Endothelial cell (in vitro differentiated cells): Measurements from ENCODE around the gene ZFP91. TPM values are rescaled to one million over a fixed set of nuclear protein-coding genes. Genes with fewer than 3 reads are reported as not detected.

Experiments used
- DNase-seq: peaks from one replicate; pipeline ENCODE4 v3.0.0; 2021; ENCODE audit warnings: low spot score
- H3K27ac Mint-ChIP-seq: one replicate; pipeline ENCODE4 v1.8.0; 2021; ENCODE audit warnings: mixed read lengths, inconsistent platforms; ENCODE audit not compliant: unreplicated experiment
- H3K27me3 Mint-ChIP-seq: one replicate; pipeline ENCODE4 v1.8.0; 2021; ENCODE audit warnings: mild to moderate bottlenecking, moderate library complexity, mixed read lengths, inconsistent platforms; ENCODE audit not compliant: unreplicated experiment
- H3K36me3 Mint-ChIP-seq: one replicate; pipeline ENCODE4 v1.8.0; 2021; ENCODE audit warnings: mild to moderate bottlenecking, low read depth, mixed read lengths, inconsistent platforms; ENCODE audit not compliant: unreplicated experiment
- H3K4me1 Mint-ChIP-seq: one replicate; pipeline ENCODE4 v1.8.0; 2021; ENCODE audit warnings: mild to moderate bottlenecking, mixed read lengths, inconsistent platforms; ENCODE audit not compliant: unreplicated experiment
- H3K4me3 Mint-ChIP-seq: one replicate; pipeline ENCODE4 v1.8.0; 2021; ENCODE audit warnings: mild to moderate bottlenecking, mixed read lengths, inconsistent platforms; ENCODE audit not compliant: unreplicated experiment
- H3K9me3 Mint-ChIP-seq: one replicate; pipeline ENCODE4 v1.8.0; 2021; ENCODE audit warnings: mixed read lengths, inconsistent platforms; ENCODE audit not compliant: unreplicated experiment
- total RNA-seq: library from RNA; stranded (reverse); fragmentation: NEBNext Ultra II Directional; extraction: Animal tissue kit (Norgen Biotek cat#: 25700); gene quantifications from one replicate; pipeline ENCODE4 v1.2.1, GENCODE V29; 2021; ENCODE audit not compliant: unreplicated experiment
- TF ChIP-seq, protein P1 (sequence below): fragments of 200-600 bp; sonication (generic); IDR thresholded peaks from one replicate; pipeline ENCODE4 v1.5.0; 2021; ENCODE audit warnings: antibody characterized with exemption; ENCODE audit not compliant: unreplicated experiment

ZFP91 gene
- total RNA-seq, 1 donor from 2014 or later, result 28.4 TPM

- peaks cover 20% of the 10 kb centered on the region for H3K27me3 Mint-ChIP-seq
- H3K4me3 Mint-ChIP-seq, result no peak overlapping the region
- TF ChIP-seq, protein P1, sequence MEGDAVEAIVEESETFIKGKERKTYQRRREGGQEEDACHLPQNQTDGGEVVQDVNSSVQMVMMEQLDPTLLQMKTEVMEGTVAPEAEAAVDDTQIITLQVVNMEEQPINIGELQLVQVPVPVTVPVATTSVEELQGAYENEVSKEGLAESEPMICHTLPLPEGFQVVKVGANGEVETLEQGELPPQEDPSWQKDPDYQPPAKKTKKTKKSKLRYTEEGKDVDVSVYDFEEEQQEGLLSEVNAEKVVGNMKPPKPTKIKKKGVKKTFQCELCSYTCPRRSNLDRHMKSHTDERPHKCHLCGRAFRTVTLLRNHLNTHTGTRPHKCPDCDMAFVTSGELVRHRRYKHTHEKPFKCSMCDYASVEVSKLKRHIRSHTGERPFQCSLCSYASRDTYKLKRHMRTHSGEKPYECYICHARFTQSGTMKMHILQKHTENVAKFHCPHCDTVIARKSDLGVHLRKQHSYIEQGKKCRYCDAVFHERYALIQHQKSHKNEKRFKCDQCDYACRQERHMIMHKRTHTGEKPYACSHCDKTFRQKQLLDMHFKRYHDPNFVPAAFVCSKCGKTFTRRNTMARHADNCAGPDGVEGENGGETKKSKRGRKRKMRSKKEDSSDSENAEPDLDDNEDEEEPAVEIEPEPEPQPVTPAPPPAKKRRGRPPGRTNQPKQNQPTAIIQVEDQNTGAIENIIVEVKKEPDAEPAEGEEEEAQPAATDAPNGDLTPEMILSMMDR, result no peak
- no peaks in the 10 kb centered on the region for H3K9me3 Mint-ChIP-seq
- peaks cover 17% of the 10 kb centered on the region for H3K36me3 Mint-ChIP-seq
- DNase-seq, result no peak
- no peak overlapping the region for H3K27ac Mint-ChIP-seq
- H3K4me1 Mint-ChIP-seq, result peaks cover 21% of the 10 kb centered on the region
Measured at GRCh38 chr11:58582437-58582836, 3.6 kb downstream of the ZFP91 start.

GRCh38 chr11:58586998-58587397, 8.1 kb downstream of the ZFP91 start:
- Mint-ChIP-seq H3K9me3 (no peaks in the 10 kb centered on the region), H3K4me3 (no peak overlapping the region), H3K27me3 (no peaks in the 10 kb centered on the region), H3K4me1 (peaks cover under 1% of the 10 kb centered on the region), H3K27ac (no peak overlapping the region), H3K36me3 (no peaks in the 10 kb centered on the region)
- no peak for DNase-seq
- TF ChIP-seq, protein P1, result no peak

DNA sequence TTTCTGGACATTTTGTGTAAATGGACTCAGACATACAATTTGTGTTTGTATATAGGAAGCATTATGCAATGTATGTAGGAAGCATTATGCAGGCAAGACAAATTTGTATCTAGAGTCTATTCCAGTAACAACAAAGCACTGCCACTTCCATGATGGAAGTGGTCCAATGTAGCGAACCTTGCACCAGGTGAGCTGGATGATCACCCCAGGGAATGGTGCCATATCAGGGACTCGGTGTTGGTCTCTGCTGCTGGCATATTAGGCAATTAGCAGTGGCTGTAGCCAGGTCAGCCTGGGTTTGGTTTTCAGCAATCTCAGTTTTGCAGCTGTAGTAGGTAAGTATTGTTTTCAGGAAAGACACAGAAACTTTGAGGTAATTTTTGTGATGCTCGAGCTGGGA, 12.8 kb downstream of the ZFP91 start:
- no peaks in the 10 kb centered on the region for H3K27me3 Mint-ChIP-seq
- no peaks in the 10 kb centered on the region for H3K4me1 Mint-ChIP-seq
- TF ChIP-seq, protein P1, result no peak
- no peak overlapping the region for H3K27ac Mint-ChIP-seq
- no peak overlapping the region for H3K4me3 Mint-ChIP-seq
- no peaks in the 10 kb centered on the region for H3K9me3 Mint-ChIP-seq
- DNase-seq, result no peak
- no peaks in the 10 kb centered on the region for H3K36me3 Mint-ChIP-seq

DNA sequence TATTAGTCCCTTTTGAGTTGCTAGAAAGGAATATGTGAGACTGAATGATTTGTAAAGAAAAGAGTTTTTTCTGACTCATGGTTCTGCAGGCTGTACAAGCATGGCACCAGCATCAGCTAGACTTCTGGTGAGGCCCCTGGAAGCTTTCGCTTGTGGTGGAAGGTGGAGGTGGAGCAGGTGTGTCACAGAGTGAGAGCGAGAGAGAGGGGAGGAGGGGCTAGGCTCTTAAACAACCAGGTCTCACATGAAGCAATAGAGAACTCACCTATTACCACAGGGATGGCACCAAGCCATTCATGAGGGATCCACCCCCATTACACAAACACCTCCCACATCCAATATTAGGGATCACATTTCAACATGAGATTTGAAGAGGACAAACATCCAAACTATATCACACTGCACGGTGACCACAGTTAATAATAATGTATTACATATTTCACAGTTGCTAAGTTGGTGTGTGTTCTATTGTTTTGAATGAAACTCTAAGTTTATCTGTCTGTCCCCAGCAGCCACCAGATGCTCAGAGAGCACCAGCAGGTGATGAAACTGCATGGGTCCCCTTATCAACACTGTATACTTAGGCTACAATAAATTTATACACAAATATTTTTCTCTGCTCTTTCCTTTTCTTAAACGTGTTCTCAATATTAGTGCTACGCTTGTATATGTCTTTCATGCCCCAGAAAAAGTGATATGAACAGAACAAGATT, 14.1 kb downstream of the ZFP91 start:
- Mint-ChIP-seq H3K9me3 (no peaks in the 10 kb centered on the region), H3K4me3 (no peak overlapping the region), H3K36me3 (no peaks in the 10 kb centered on the region), H3K4me1 (no peaks in the 10 kb centered on the region), H3K27ac (no peak overlapping the region), H3K27me3 (no peaks in the 10 kb centered on the region)
- no peak for DNase-seq
- TF ChIP-seq, protein P1, result no peak

DNA sequence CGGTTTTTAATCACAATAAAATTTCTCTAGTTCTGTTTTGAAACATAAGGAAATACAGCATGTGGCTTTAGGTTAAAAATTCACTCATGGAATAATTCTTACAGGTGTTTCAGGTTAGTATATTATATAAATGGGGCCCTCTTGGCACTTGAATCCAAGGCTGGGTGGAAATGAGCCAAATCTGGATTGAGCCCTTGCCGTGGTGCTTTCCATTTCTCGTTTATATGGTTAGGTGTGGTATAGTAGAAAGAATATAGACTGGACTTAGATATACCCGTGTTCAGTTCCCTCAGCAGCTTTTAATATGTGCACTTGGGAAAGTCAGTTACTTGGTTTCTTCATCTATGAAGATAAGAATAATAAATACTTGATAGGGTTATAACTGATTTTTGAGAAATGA, 16.0 kb downstream of the ZFP91 start:
- Mint-ChIP-seq H3K4me3 (no peak overlapping the region), H3K9me3 (no peaks in the 10 kb centered on the region), H3K27me3 (no peaks in the 10 kb centered on the region), H3K4me1 (no peaks in the 10 kb centered on the region), H3K27ac (no peak overlapping the region), H3K36me3 (no peaks in the 10 kb centered on the region)
- TF ChIP-seq, protein P1, result no peak
- no peak for DNase-seq
